Naive thymus-derived CD4-positive, alpha-beta T cell (primary cell): Measurements from ENCODE around the gene ADAM12. TPM values are rescaled to one million over a fixed set of nuclear protein-coding genes. Genes with fewer than 3 reads are reported as not detected.

Experiments
- ATAC-seq: fragments of 150-1000 bp; cut with Tn5 transposase; 2 replicates; pipeline ENCODE4 v1.10.0; 2021; ENCODE audit warnings: mild to moderate bottlenecking, moderate library complexity
- CTCF ChIA-PET: fragments of 350-600 bp; sonication (Branson Sonifier 250); formaldehyde crosslinking; loops from one replicate; lab custom pipeline; 2021; ENCODE audit warnings: antibody characterized with exemption; lab: Charles Lee
- POLR2A ChIA-PET: fragments of 350-600 bp; sonication (Branson Sonifier 250); formaldehyde crosslinking; loops from one replicate; lab custom pipeline; 2021; ENCODE audit warnings: antibody characterized with exemption, inconsistent platforms; lab: Charles Lee
- DNase-seq, 9 donors: peaks; one replicate each; pipeline versions ENCODE4 v3.0.0 to v3.0.0-alpha.2; 2020 to 2022; ENCODE audit warnings: mixed read lengths in 1 of 9
- H3K27ac ChIP-seq: one replicate; pipeline ENCODE4 v1.7.0; 2013; ENCODE audit warnings: mild to moderate bottlenecking, low read depth, low read length, moderate library complexity
- H3K27me3 ChIP-seq, 2 donors: one replicate each; pipeline ENCODE4 v1.7.0; 2013; ENCODE audit warnings: low read length in 2 of 2, mild to moderate bottlenecking in 2 of 2, moderate library complexity in 2 of 2; ENCODE audit not compliant: control insufficient read depth in 2 of 2, insufficient read depth in 2 of 2
- H3K36me3 ChIP-seq, 3 experiments: 1 replicate in 2 of 3; 2 replicates in 1 of 3; pipeline ENCODE4 v1.7.0; 2013; ENCODE audit warnings: low read length in 3 of 3, mild to moderate bottlenecking in 3 of 3, moderate library complexity in 1 of 3; ENCODE audit not compliant: insufficient read depth in 3 of 3, control insufficient read depth in 2 of 3
- H3K4me1 ChIP-seq, 2 donors: one replicate each; pipeline ENCODE4 v1.7.0; 2013; ENCODE audit warnings: low read length in 2 of 2, mild to moderate bottlenecking in 2 of 2, moderate library complexity in 1 of 2; ENCODE audit not compliant: control insufficient read depth in 2 of 2, insufficient read depth in 2 of 2
- H3K4me3 ChIP-seq: 2 replicates; pipeline ENCODE4 v1.7.0; 2013; ENCODE audit warnings: mild to moderate bottlenecking, low read length
- H3K9me3 ChIP-seq, 3 experiments: 1 replicate in 2 of 3; 2 replicates in 1 of 3; pipeline ENCODE4 v1.7.0; 2013; ENCODE audit warnings: low read length in 3 of 3; ENCODE audit not compliant: control insufficient read depth in 2 of 3
- H3K27ac Mint-ChIP-seq, 9 donors: one replicate each; pipeline ENCODE4 v1.8.0; 2020 to 2022; ENCODE audit warnings: mixed read lengths in 9 of 9, mild to moderate bottlenecking in 8 of 9, moderate library complexity in 5 of 9, inconsistent platforms in 2 of 9
- H3K27me3 Mint-ChIP-seq, 5 donors: one replicate each; pipeline ENCODE4 v1.8.0; 2021 to 2022; ENCODE audit warnings: mixed read lengths in 5 of 5, mild to moderate bottlenecking in 1 of 5
- H3K36me3 Mint-ChIP-seq, 5 donors: one replicate each; pipeline ENCODE4 v1.8.0; 2020 to 2022; ENCODE audit warnings: mixed read lengths in 5 of 5, mild to moderate bottlenecking in 3 of 5, inconsistent platforms in 1 of 5
- H3K4me1 Mint-ChIP-seq, 7 donors: one replicate each; pipeline ENCODE4 v1.8.0; 2020 to 2022; ENCODE audit warnings: mixed read lengths in 7 of 7, mild to moderate bottlenecking in 3 of 7, inconsistent platforms in 1 of 7
- H3K4me3 Mint-ChIP-seq, 10 donors: one replicate each; pipeline ENCODE4 v1.8.0; 2020 to 2022; ENCODE audit warnings: mild to moderate bottlenecking in 10 of 10, mixed read lengths in 10 of 10, moderate library complexity in 6 of 10, inconsistent platforms in 2 of 10
- H3K9me3 Mint-ChIP-seq, 11 donors: one replicate each; pipeline ENCODE4 v1.8.0; 2020 to 2022; ENCODE audit warnings: mixed read lengths in 11 of 11, mild to moderate bottlenecking in 4 of 11, inconsistent platforms in 1 of 11, moderate library complexity in 1 of 11
- intact Hi-C, 2 donors: fragments of 100-400 bp; cut with micrococcal nuclease; formaldehyde crosslinking; loops; one replicate each; pipeline ENCODE4 v1.15.1; 2023
- polyA plus RNA-seq, 2 donors: library from polyadenylated mRNA; unstranded; fragments of 300-500 nt; fragmentation: Illumina TruSeq; gene quantifications; one replicate each; pipeline ENCODE4 v1.2.3, GENCODE V29; 2021
- total RNA-seq, 6 experiments: library from RNA in 5 of 6; stranded (reverse) in 5 of 6; gene quantifications; 1 replicate in 5 of 6; 2 replicates in 1 of 6; pipeline ENCODE4 v1.2.3 and lab custom pipeline; 2021 to 2026

Gene ADAM12
- total and polyA plus RNA-seq, 7 experiments from 2014 or later, result 0.58 to 1.0 TPM; not detected in 5

GRCh38 chr10:126314863-126315493 lies 73.3 kb downstream of the ADAM12 start:
- peaks cover 0 to 3% (median 0%) of the 10 kb centered on the region in 11 donors for H3K9me3 Mint-ChIP-seq
- ATAC-seq (no peak), DNase-seq (no peak)
- intact Hi-C loops, result no loop called here
- H3K27me3 Mint-ChIP-seq, result peaks cover 0 to 8% (median 0%) of the 10 kb centered on the region in 5 donors
- no peak overlapping the region for H3K4me3 Mint-ChIP-seq
- CTCF ChIA-PET, result no interaction called here
- H3K4me1 Mint-ChIP-seq, result peaks cover 0 to 1% (median 0%) of the 10 kb centered on the region in 7 donors
- no peaks in the 10 kb centered on the region for H3K36me3 ChIP-seq
- H3K36me3 Mint-ChIP-seq, result no peaks in the 10 kb centered on the region
- peaks cover 0 to 3% (median 0%) of the 10 kb centered on the region in 3 experiments for H3K9me3 ChIP-seq
- H3K4me1 ChIP-seq, result no peaks in the 10 kb centered on the region
- no peak overlapping the region for H3K27ac Mint-ChIP-seq
- no peak overlapping the region for H3K4me3 ChIP-seq
- no peak overlapping the region for H3K27ac ChIP-seq
- H3K27me3 ChIP-seq, result no peaks in the 10 kb centered on the region
- POLR2A ChIA-PET, result no interaction called here

- CTCF ChIA-PET, result no interaction called here
Observed at GRCh38 chr10:126312167-126312566, 76.1 kb downstream of the ADAM12 start.

GRCh38 chr10:126309228-126309883 lies 78.9 kb downstream of the ADAM12 start:
- ATAC-seq, result no peak

More at GRCh38 chr10:126312167-126312566, 76.1 kb downstream of the ADAM12 start:
- ATAC-seq (no peak), DNase-seq (no peak)
- POLR2A ChIA-PET, result no interaction called here
- peaks cover 0 to 1% (median 0%) of the 10 kb centered on the region in 7 donors for H3K4me1 Mint-ChIP-seq
- Histone ChIP-seq H3K27me3 (no peaks in the 10 kb centered on the region), H3K9me3 (no peaks in the 10 kb centered on the region), H3K4me3 (no peak overlapping the region), H3K27ac (no peak overlapping the region), H3K36me3 (no peaks in the 10 kb centered on the region), H3K4me1 (no peaks in the 10 kb centered on the region)
- H3K36me3 Mint-ChIP-seq, result no peaks in the 10 kb centered on the region
- peaks cover 0 to 3% (median 0%) of the 10 kb centered on the region in 11 donors for H3K9me3 Mint-ChIP-seq
- H3K27ac Mint-ChIP-seq, result no peak overlapping the region
- no peak overlapping the region for H3K4me3 Mint-ChIP-seq
- H3K27me3 Mint-ChIP-seq, result peaks cover 0 to 11% (median 6%) of the 10 kb centered on the region in 5 donors
- intact Hi-C loops, result no loop called here

GRCh38 chr10:126302826-126303665 lies 85.2 kb downstream of the ADAM12 start:
- Mint-ChIP-seq H3K36me3 (no peaks in the 10 kb centered on the region), H3K9me3 (peaks cover 0 to 12% (median 2%) of the 10 kb centered on the region in 11 donors), H3K4me1 (no peaks in the 10 kb centered on the region), H3K4me3 (no peak overlapping the region), H3K27ac (no peak overlapping the region), H3K27me3 (no peaks in the 10 kb centered on the region)
- POLR2A ChIA-PET, result no interaction called here
- H3K9me3 ChIP-seq, result no peaks in the 10 kb centered on the region
- intact Hi-C loops, result no loop called here
- H3K36me3 ChIP-seq, result no peaks in the 10 kb centered on the region
- DNase-seq (no peak), ATAC-seq (no peak)
- no peaks in the 10 kb centered on the region for H3K4me1 ChIP-seq
- no peaks in the 10 kb centered on the region for H3K27me3 ChIP-seq
- no peak overlapping the region for H3K27ac ChIP-seq
- CTCF ChIA-PET, result no interaction called here
- no peak overlapping the region for H3K4me3 ChIP-seq

More at GRCh38 chr10:126309228-126309883, 78.9 kb downstream of the ADAM12 start:
- Histone ChIP-seq H3K4me1 (no peaks in the 10 kb centered on the region), H3K27ac (no peak overlapping the region), H3K27me3 (no peaks in the 10 kb centered on the region), H3K36me3 (no peaks in the 10 kb centered on the region), H3K9me3 (no peaks in the 10 kb centered on the region), H3K4me3 (no peak overlapping the region)
- Mint-ChIP-seq H3K4me1 (peaks cover 0 to 1% (median 0%) of the 10 kb centered on the region in 7 donors), H3K27ac (no peak overlapping the region), H3K27me3 (peaks cover 0 to 11% (median 6%) of the 10 kb centered on the region in 5 donors), H3K4me3 (no peak overlapping the region), H3K9me3 (peaks cover 0 to 5% (median 1%) of the 10 kb centered on the region in 11 donors), H3K36me3 (no peaks in the 10 kb centered on the region)
- ChIA-PET CTCF (no interaction called here), POLR2A (no interaction called here)
- DNase-seq, result no peak
- intact Hi-C loops, result no loop called here

- no peaks in the 10 kb centered on the region for H3K36me3 ChIP-seq
- H3K4me3 ChIP-seq, result no peak overlapping the region
- no peaks in the 10 kb centered on the region for H3K9me3 ChIP-seq
- no peaks in the 10 kb centered on the region for H3K36me3 Mint-ChIP-seq
- peaks cover 0 to 12% (median 2%) of the 10 kb centered on the region in 11 donors for H3K9me3 Mint-ChIP-seq
- no peaks in the 10 kb centered on the region for H3K4me1 ChIP-seq
- POLR2A ChIA-PET, result no interaction called here
- ATAC-seq, result no peak
- intact Hi-C loops, result no loop called here
- no peaks in the 10 kb centered on the region for H3K27me3 Mint-ChIP-seq
- no peak overlapping the region for H3K27ac ChIP-seq
- no peak overlapping the region for H3K27ac Mint-ChIP-seq
- H3K4me3 Mint-ChIP-seq, result no peak overlapping the region
- DNase-seq, result no peak
- H3K27me3 ChIP-seq, result no peaks in the 10 kb centered on the region
- no peaks in the 10 kb centered on the region for H3K4me1 Mint-ChIP-seq
- CTCF ChIA-PET, result no interaction called here
Observed at GRCh38 chr10:126302476-126302756, 85.9 kb downstream of the ADAM12 start.

- H3K27me3 ChIP-seq, result no peaks in the 10 kb centered on the region
- Mint-ChIP-seq H3K27ac (no peak overlapping the region), H3K36me3 (no peaks in the 10 kb centered on the region), H3K4me1 (no peaks in the 10 kb centered on the region), H3K4me3 (no peak overlapping the region), H3K9me3 (peaks cover 0 to 12% (median 2%) of the 10 kb centered on the region in 11 donors), H3K27me3 (no peaks in the 10 kb centered on the region)
- H3K4me1 ChIP-seq, result no peaks in the 10 kb centered on the region
- no peak overlapping the region for H3K27ac ChIP-seq
- intact Hi-C loops, result no loop called here
- ChIA-PET CTCF (no interaction called here), POLR2A (no interaction called here)
- H3K36me3 ChIP-seq, result no peaks in the 10 kb centered on the region
- ATAC-seq (no peak), DNase-seq (no peak)
- no peak overlapping the region for H3K4me3 ChIP-seq
- H3K9me3 ChIP-seq, result no peaks in the 10 kb centered on the region
Observed at GRCh38 chr10:126301701-126302475, 86.4 kb downstream of the ADAM12 start.
